Type B pancreatic cell (in vitro differentiated cells): ENCODE measurements around the gene PLGRKT. TPM values are rescaled to one million over a fixed set of nuclear protein-coding genes. Genes with fewer than 3 reads are reported as not detected.
"Not testable (repeated sequence)": the region's sequence is repeated elsewhere in the genome, so short reads cannot be mapped to it uniquely, and the experiment has no call there.

ENCODE experiments used
- DNase-seq: peaks from one replicate; pipeline ENCODE4 v3.0.0; 2021; ENCODE audit warnings: mixed read lengths; ENCODE audit not compliant: unreplicated experiment; ENCODE audit errors: extremely low spot score
- H3K27ac Mint-ChIP-seq: 2 replicates; pipeline ENCODE4 v1.8.0; 2021; ENCODE audit warnings: mild to moderate bottlenecking, mixed read lengths
- H3K27me3 Mint-ChIP-seq: 2 replicates; pipeline ENCODE4 v1.8.0; 2021; ENCODE audit warnings: mixed read lengths
- H3K36me3 Mint-ChIP-seq: 2 replicates; pipeline ENCODE4 v1.8.0; 2021; ENCODE audit warnings: mixed read lengths
- H3K4me1 Mint-ChIP-seq: one replicate; pipeline ENCODE4 v1.8.0; 2021; ENCODE audit warnings: mixed read lengths; ENCODE audit not compliant: unreplicated experiment
- H3K4me3 Mint-ChIP-seq: 2 replicates; pipeline ENCODE4 v1.8.0; 2021; ENCODE audit warnings: mild to moderate bottlenecking, mixed read lengths
- H3K9me3 Mint-ChIP-seq: 2 replicates; pipeline ENCODE4 v1.8.0; 2021; ENCODE audit warnings: mixed read lengths
- total RNA-seq: library from RNA; stranded (reverse); gene quantifications from 2 replicates; pipeline ENCODE4 v1.2.1, GENCODE V29; 2021; ENCODE audit warnings: low replicate concordance
- TF ChIP-seq, protein P1 (sequence below): fragments of 200-600 bp; sonication (generic); conservative IDR thresholded peaks from 2 replicates; pipeline ENCODE4 v1.5.0; 2021; ENCODE audit warnings: antibody characterized with exemption, mild to moderate bottlenecking

Gene PLGRKT
- total RNA-seq, 1 donor from 2014 or later: 25.6 TPM

DNA sequence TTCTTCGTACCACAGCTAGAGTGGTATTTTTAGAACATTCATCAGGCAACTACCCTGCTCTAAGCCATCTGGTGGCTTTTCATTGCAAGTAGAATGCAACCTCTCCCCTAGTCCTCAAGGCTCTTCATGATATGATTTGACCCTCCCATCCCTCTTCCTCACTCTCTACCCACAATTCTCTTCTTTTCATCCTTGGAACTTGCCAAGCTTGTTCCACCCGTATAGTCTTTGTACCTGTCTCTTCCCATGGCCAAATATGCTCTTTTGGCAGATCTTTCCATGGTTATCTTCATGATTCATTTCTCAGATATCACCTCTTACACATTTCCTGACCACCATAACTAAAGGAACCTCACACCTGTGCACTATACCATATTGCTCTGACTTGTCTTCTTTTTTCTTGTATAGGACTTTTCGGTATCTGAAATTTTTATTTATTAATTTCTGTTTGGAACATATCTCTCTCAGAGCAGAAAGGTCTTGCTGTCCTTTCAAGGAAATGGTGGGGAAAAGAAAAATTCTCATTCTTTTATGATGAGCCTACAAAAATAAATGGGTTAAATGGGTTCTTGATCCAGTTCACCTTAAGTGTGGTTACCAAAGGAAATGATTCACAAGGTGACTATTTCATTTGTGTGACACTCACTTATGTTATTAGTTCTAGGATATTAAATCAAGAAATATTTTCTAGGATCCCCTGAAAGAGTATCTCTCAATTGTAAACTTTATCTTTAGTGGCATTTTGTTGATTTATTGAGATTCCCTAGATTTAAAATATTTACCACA lies 8.9 kb upstream of the PLGRKT start:
- H3K36me3 Mint-ChIP-seq: no peaks in the 10 kb centered on the region
- H3K9me3 Mint-ChIP-seq: peaks cover 6% of the 10 kb centered on the region
- TF ChIP-seq, protein P1, sequence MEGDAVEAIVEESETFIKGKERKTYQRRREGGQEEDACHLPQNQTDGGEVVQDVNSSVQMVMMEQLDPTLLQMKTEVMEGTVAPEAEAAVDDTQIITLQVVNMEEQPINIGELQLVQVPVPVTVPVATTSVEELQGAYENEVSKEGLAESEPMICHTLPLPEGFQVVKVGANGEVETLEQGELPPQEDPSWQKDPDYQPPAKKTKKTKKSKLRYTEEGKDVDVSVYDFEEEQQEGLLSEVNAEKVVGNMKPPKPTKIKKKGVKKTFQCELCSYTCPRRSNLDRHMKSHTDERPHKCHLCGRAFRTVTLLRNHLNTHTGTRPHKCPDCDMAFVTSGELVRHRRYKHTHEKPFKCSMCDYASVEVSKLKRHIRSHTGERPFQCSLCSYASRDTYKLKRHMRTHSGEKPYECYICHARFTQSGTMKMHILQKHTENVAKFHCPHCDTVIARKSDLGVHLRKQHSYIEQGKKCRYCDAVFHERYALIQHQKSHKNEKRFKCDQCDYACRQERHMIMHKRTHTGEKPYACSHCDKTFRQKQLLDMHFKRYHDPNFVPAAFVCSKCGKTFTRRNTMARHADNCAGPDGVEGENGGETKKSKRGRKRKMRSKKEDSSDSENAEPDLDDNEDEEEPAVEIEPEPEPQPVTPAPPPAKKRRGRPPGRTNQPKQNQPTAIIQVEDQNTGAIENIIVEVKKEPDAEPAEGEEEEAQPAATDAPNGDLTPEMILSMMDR: no peak
- DNase-seq: no peak
- H3K4me1 Mint-ChIP-seq: peaks cover 6% of the 10 kb centered on the region
- peak overlapping the region; percentile 48 for H3K27ac Mint-ChIP-seq
- no peak overlapping the region for H3K4me3 Mint-ChIP-seq
- no peaks in the 10 kb centered on the region for H3K27me3 Mint-ChIP-seq

DNA sequence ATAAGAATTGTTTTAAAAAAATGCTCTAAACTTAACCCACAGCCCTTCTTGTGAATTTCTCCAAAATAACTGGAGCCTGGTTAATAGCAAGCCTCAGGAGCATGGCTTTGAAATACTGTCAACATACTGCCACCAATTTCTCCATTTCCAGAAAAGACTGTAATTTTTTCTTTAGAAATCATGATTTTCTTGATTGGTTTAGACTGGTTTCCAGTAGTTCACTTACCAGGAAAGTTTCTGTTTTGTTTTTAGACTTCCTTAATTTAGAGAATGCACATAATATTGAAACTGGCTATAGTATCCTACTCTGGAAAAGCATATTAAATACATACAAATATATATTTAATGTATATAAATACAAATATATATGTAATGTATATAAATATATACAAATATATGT lies 8.2 kb upstream of the PLGRKT start:
- TF ChIP-seq, protein P1: no peak
- DNase-seq: no peak
- Mint-ChIP-seq H3K9me3 (peaks cover 6% of the 10 kb centered on the region), H3K27ac (no peak overlapping the region), H3K36me3 (no peaks in the 10 kb centered on the region), H3K4me1 (peaks cover 6% of the 10 kb centered on the region), H3K4me3 (no peak overlapping the region), H3K27me3 (no peaks in the 10 kb centered on the region)

DNA sequence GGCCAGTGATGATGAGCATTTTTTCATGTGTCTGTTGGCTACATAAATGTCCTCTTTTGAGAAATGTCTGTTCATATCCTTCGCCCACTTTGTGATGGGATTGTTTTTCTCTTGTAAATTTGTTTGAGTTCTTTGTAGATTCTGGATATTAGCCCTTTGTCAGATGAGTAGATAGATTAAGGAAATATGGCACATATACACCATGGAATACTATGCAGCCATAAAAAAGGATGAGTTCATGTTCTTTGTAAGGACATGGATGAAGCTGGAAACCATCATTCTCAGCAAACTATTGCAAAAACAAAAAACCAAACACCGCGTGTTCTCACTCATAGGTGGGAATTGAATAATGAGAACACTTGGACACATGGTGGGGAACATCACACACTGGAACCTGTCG lies 7.4 kb upstream of the PLGRKT start:
- not testable (repeated sequence) for H3K4me3 Mint-ChIP-seq, H3K27me3 Mint-ChIP-seq, H3K9me3 Mint-ChIP-seq, H3K36me3 Mint-ChIP-seq, H3K27ac Mint-ChIP-seq, H3K4me1 Mint-ChIP-seq, DNase-seq

DNA sequence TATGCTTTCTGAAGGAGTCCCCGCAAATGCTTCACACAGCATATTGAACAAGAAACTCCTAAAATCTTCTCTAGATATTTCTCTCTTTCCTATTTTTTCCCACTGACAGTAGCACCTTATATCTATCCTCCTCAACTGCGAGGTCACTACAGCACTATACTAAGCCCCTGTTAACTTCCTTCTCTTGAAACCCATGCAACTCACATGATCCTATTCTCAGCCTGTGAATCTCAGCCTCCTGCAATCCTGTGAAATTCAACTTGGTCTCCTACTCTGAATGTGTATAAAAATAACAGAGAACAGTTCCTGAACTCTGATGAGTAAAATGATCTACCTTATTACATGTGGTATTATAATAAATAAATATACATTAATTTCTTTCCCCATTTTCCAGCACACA lies 6.1 kb upstream of the PLGRKT start:
- peaks cover 6% of the 10 kb centered on the region for H3K9me3 Mint-ChIP-seq
- TF ChIP-seq, protein P1: no peak
- no peaks in the 10 kb centered on the region for H3K36me3 Mint-ChIP-seq
- DNase-seq: no peak
- H3K4me3 Mint-ChIP-seq: no peak overlapping the region
- H3K27ac Mint-ChIP-seq: no peak overlapping the region
- H3K4me1 Mint-ChIP-seq: no peaks in the 10 kb centered on the region
- H3K27me3 Mint-ChIP-seq: no peaks in the 10 kb centered on the region

DNA sequence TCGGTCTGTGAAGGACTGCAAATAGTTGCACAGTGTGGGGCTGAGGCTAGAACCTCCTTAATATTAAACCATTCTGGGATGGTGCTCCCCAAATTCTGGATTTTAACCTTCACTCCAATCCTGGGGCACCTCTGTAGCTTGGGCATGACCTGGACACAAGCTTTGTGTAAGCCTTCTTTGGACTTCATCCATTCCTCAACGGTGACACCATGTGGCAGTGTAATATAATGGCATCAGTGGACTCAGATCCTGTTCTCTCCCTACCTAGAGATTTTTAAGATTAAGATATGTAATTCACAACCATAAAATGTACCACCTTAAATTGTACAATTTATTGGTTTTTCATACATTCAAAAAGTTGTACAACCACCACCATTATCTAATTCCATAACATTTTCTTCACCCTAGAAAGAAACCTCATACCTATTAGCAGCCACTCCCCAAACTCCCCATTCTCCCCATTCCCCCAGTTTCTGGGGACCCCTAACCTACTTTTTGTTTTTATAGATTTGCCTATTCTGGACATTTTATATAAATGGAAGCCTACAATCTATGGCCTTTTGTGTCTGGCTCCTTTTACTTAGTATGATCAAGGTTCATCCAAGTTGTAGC lies 4.8 kb upstream of the PLGRKT start:
- Mint-ChIP-seq H3K4me1 (peaks cover 7% of the 10 kb centered on the region), H3K9me3 (peaks cover 10% of the 10 kb centered on the region), H3K36me3 (no peaks in the 10 kb centered on the region), H3K4me3 (no peak overlapping the region), H3K27me3 (no peaks in the 10 kb centered on the region), H3K27ac (peak overlapping the region; percentile 10)
- DNase-seq: no peak
- TF ChIP-seq, protein P1: peak; percentile 71

DNA sequence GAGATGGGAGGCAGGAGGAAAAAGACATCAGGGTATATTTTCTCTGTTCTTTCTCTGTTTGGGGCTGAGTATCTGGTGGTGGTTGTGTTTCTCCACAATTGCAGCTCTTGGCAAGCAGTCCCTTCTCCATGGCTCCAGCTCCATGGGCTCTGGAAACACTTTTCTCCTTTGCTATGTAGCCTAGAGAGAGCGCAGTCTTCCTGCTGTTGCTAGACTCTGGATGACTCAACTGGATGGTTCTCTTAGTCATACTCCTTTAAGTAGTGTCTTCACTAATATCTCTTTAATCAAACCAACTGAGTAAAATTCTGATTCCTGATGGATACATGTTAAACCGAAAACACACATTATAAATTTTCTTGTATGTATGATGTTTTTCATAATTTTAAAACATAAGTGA lies 3.3 kb upstream of the PLGRKT start:
- H3K27ac Mint-ChIP-seq: peak overlapping the region; percentile 96
- TF ChIP-seq, protein P1: no peak
- no peaks in the 10 kb centered on the region for H3K27me3 Mint-ChIP-seq
- peaks cover 7% of the 10 kb centered on the region for H3K36me3 Mint-ChIP-seq
- DNase-seq: no peak
- peaks cover 20% of the 10 kb centered on the region for H3K4me1 Mint-ChIP-seq
- H3K9me3 Mint-ChIP-seq: peaks cover 4% of the 10 kb centered on the region
- H3K4me3 Mint-ChIP-seq: peak overlapping the region; percentile 75
